GM10248 (cell line): ENCODE measurements around the gene MBD6.

Experiments
- CTCF ChIA-PET: fragments of 300-600 bp; sonication (Branson Sonifier 250); formaldehyde crosslinking; extraction: SDS; loops from one replicate; lab custom pipeline; 2021; ENCODE audit warnings: antibody characterized with exemption; lab: Yijun Ruan, JAX
- POLR2A ChIA-PET: fragments of 350-650 bp; sonication (Branson Sonifier 250); formaldehyde crosslinking; extraction: SDS; loops from one replicate; lab custom pipeline; 2020; ENCODE audit warnings: antibody characterized with exemption; lab: Yijun Ruan, JAX
- DNase-seq: peaks from one replicate; pipeline ENCODE4 v3.0.0; 2012; ENCODE audit errors: extremely low spot score
- TF ChIP-seq, protein P1 (sequence below): IDR thresholded peaks from 2 replicates; pipeline ENCODE4 v1.5.1; 2012; ENCODE audit warnings: mild to moderate bottlenecking, low read depth; ENCODE audit errors: extremely low read depth, missing control alignments, control extremely low read depth

Gene MBD6

GRCh38 chr12:57534991-57535543 is 12.4 kb downstream of the MBD6 start:
- no peak for DNase-seq
- CTCF ChIA-PET = interaction anchor here (0.6 to 2.9 kb wide), 4 partner anchors 10 to 292 kb away, joined by 3 to 13 read pairs (median 5); partner anchors contain the start of gene DCTN2
- POLR2A ChIA-PET = no interaction called here
- TF ChIP-seq, protein P1, sequence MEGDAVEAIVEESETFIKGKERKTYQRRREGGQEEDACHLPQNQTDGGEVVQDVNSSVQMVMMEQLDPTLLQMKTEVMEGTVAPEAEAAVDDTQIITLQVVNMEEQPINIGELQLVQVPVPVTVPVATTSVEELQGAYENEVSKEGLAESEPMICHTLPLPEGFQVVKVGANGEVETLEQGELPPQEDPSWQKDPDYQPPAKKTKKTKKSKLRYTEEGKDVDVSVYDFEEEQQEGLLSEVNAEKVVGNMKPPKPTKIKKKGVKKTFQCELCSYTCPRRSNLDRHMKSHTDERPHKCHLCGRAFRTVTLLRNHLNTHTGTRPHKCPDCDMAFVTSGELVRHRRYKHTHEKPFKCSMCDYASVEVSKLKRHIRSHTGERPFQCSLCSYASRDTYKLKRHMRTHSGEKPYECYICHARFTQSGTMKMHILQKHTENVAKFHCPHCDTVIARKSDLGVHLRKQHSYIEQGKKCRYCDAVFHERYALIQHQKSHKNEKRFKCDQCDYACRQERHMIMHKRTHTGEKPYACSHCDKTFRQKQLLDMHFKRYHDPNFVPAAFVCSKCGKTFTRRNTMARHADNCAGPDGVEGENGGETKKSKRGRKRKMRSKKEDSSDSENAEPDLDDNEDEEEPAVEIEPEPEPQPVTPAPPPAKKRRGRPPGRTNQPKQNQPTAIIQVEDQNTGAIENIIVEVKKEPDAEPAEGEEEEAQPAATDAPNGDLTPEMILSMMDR = no peak

DNA sequence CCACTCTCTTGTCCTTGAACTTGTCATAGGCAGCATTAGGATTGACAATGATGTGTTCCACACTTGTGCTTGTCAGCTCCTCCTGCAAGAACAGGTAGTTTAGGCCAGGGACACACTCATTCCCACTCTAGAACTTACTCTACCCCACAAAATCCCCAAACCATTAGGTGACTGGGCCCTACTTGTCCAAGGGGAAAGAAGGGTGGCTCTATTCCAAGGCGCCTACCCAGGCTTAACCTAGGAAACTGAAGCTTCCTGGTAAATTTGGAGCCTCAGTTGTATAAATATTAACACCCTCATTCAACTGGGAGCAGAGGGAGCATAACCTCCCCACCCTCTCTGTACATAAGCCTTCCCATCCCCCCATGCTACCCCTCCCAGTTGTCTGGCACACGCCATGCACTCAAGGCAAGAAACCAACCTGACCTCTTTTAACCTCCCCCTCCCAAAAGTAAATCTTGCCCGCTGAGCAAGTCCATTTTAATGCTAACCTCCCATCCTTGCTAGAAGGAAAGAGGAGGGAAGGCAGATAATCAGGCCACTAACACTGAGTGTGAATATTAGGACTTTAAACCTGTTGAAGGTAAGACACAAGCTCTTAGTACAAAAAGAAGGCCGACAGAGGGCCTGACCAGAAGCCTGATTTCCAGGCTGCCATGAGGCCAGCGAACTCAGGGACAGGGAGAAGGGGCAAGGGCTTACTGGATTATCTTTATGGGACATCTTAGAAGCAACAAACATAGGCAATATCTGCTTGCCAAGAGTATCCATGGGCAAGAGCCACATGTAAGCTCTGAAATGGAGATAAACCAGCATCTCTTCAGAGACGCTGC is 13.4 kb downstream of the MBD6 start:
- DNase-seq = no peak
- CTCF ChIA-PET = interaction anchor here (0.6 to 2.9 kb wide), 3 partner anchors 11 to 22 kb away, joined by 3 to 13 read pairs (median 7); partner anchors contain the start of gene DCTN2
- TF ChIP-seq, protein P1 = no peak
- POLR2A ChIA-PET = no interaction called here

- no peak for DNase-seq
- TF ChIP-seq, protein P1 = no peak
- POLR2A ChIA-PET = interaction anchor here (1.1 kb wide), 1 partner anchor 11 kb away, joined by 9 read pairs; the partner anchor contains the start of gene DCTN2
- CTCF ChIA-PET = interaction anchor here (0.6 to 2.9 kb wide), 3 partner anchors 10 to 21 kb away, joined by 3 to 13 read pairs (median 7); partner anchors contain the start of gene DCTN2
These were observed 13.9 kb downstream of the MBD6 start for GRCh38 chr12:57536597-57536942.

DNA sequence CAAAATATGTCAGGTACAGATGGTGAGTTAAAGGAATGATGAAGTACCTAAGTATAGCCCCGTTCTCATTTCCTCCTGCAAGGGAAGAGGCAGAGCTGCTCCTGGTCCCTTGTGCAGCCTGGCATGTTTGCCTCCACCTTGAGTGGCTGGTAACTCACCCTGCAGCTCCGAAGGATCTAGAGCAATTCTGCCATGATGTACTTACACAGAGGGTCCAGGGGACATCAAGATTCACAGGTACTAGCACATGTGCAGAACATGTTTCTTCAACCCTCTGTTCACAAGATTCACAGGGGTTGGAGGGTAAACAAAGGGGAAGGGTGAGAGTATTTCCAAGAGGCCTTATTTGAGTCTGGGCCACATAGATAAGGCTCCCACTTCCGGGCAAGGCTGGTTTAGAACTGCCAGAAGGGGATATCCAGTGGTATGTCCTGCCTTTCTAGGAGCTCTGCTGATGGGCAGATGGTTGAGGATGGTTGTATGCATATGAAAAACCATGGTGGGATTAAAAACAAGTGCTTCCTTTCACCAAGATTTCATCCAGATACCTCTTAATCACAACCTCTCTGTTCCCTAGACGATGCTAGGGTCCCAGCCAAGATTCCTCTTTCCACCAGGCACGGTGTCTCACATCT is 16.6 kb downstream of the MBD6 start:
- POLR2A ChIA-PET = interaction anchor here (1.3 kb wide), 1 partner anchor 19 kb away, joined by 5 read pairs; the partner anchor contains the start of gene DDIT3
- TF ChIP-seq, protein P1 = no peak
- DNase-seq = no peak
- CTCF ChIA-PET = interaction anchor here (1.4 to 3.6 kb wide), 8 partner anchors 9 to 217 kb away, joined by 4 to 10 read pairs (median 6); partner anchors contain the start of gene MBD6

- no peak for DNase-seq
- TF ChIP-seq, protein P1 = no peak
- POLR2A ChIA-PET = no interaction called here
- CTCF ChIA-PET = interaction anchor here (1.5 to 2.3 kb wide), 3 partner anchors 10 to 88 kb away, joined by 3 to 10 read pairs (median 5); no protein-coding TSS in a partner anchor
These were observed 18.4 kb downstream of the MBD6 start for GRCh38 chr12:57541001-57541400.

GRCh38 chr12:57541717-57542116 is 19.1 kb downstream of the MBD6 start:
- ChIA-PET CTCF (interaction anchor here (1.6 to 2.3 kb wide), 2 partner anchors 11 to 89 kb away, joined by 3 to 10 read pairs; no protein-coding TSS in a partner anchor), POLR2A (no interaction called here)
- no peak for DNase-seq
- TF ChIP-seq, protein P1 = no peak
